Sciatic nerve (tissue), 2 donors: ENCODE measurements around the gene OBSL1. TPM values are rescaled to one million over a fixed set of nuclear protein-coding genes. Genes with fewer than 3 reads are reported as not detected.

Source experiments
- ATAC-seq: fragments of 200-7000 bp; cut with Tn5 transposase; one replicate; pipeline ENCODE4 v1.9.1; 2020; ENCODE audit warnings: mild to moderate bottlenecking, moderate library complexity
- DNase-seq: peaks from one replicate; pipeline ENCODE4 v3.0.0-alpha.2; 2020; ENCODE audit warnings: low spot score
- intact Hi-C: fragments of 100-400 bp; cut with DNase I; formaldehyde crosslinking; loops from one replicate; pipeline ENCODE4 v1.14.2; 2022
- microRNA-seq: library from miRNA; unstranded; fragments of <30 nt; microRNA quantifications from one replicate; pipeline ENCODE4 v1.2.0, GENCODE V29; 2020
- total RNA-seq: library from RNA; stranded (reverse); fragmentation: NEBNext Ultra II Directional; extraction: Animal tissue kit (Norgen Biotek cat#: 25700); gene quantifications from one replicate; pipeline ENCODE4 v1.2.1, GENCODE V29; 2021
- donor health status: DM: no; HTN: no; CAD: no.
- donor health status: DM: no; HTN: no; CAD: no.

Gene OBSL1
- total RNA-seq, 1 donor from 2014 or later, result 85.2 TPM

DNA sequence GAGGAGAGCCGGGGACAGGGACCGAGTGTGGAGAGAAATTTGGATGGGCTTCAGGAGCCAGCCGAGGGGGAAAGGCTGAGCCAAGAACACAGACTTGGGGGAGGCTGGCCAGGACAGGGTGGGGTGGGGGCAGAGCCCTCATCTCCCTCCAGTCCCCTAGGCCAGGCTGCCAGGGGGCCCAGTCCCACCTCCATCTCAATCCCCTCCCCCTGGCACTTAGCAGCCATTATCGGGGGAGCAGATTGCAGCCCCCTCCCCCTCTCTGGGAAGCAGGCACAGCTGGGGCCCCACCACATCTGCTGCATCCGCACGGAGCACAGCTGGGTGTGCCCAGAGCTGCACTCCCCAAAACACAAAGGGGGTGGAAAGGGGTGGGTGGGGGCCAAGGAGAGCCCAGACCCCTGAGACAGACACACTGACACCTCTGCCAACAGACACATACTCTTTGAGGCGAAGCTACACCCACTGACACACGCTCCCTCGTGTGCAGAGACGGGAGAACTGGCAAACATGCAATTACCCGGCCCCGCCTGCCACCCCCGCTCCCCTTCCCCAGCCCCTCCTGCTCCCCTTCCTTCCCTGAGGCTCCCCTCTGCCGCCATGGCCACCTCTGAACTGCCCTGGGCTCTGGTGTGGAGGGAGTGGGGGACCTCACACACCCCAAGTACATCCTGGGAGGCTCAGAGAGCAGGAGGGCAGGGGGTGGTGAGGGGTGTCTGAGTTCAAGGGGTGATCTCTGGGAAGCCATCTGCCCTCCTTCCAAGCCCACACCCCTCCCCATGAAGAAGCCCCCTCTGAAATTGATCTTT lies 62.2 kb downstream of the OBSL1 start:
- DNase-seq (no peak), ATAC-seq (peak; percentile 30)
- intact Hi-C loops, result no loop called here

DNA sequence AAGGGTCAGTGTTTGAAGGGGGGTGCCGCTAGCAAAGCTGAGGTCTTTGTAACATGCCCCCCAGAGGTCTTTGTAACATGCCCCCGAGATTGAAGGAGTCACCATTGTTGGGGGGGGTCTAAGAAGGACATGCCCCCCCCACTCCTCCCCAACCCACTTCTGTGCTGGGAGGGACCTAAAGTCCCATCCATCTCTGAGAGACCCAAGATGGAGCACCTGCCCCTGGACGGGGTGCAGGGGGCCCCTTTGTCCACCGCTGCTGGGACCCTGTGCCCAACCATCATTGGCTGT lies 63.0 kb downstream of the OBSL1 start:
- intact Hi-C loops, result no loop called here
- DNase-seq (no peak), ATAC-seq (no peak)

DNA sequence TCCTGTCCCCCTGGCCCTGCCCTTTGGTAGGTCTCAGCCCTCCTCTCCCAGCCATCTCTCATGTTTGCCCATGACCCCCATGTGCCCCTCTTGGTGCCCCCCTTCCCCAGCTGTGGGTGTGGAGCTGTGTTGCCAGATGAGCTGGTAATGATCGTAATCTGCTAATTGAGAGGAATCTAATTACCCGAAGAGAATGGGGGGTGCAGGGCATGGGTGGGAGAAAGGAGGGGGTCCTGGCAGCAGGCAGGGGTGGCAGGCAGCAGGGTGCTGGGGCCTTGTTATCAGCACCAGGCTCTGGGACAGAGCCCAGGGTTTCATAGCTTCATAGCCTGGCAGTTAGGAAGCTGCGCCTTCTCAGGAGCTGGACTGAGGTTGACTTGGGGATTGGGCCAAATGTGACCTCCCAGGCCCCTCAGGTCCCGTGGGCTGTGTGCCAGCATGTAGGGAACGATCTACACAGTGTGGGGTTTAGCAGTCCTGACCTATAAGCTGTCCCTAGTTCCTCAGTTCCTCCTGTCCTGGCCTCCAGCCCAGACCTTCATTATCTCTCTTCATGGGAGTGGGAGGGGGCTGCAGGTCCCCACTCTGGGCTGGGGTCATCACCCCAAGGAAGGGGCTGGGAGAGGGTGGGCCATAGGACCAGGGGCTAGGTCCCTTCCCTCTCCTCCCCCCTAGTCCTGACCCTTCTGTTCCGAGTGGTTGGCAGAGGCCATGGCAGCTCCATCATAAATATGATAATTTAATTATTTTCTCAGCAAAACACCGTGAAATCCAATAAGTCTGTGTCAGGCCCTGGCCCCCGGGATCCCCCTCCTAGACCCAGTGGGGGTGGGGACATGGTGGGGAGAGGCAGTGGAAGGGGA lies 63.5 kb downstream of the OBSL1 start:
- no peak for DNase-seq
- ATAC-seq, result no peak
- intact Hi-C loops, result no loop called here

DNA sequence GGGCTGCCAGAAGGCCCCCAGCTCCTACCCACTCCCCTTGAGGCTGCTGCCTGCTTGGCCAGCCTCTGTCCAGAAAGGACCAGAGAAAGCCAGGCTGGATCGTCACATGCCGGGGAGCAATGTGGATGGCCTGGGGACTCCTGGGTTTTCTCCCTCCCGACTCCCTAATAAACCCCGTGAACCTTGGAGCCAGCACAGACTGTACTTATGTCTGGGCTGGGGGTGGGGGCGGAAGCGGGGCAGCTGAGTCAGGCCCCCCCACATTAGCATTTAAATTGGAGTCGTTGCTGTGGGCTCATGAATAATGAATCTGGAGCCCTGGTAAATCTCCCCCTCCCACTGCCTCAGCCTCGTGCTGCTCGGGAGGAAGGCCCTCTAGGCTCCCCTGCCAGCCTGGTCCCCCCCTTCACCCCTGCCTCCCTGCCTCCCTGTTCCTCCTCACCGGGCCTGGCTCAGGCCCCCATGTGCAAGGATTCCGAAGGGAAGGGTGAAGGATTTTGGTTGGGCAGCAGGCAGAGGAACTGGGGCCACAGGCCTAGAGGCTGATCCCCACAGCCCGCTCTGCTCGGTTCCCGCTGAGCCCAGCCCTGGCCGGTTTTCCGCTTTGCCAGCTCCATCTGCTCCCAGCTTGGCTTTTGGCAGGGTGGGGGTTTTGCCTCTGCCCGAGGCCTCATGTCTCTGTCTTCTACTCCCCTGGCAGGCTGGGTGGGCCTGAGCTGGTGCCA lies 64.4 kb downstream of the OBSL1 start:
- DNase-seq (no peak), ATAC-seq (no peak)
- intact Hi-C loops, result no loop called here

DNA sequence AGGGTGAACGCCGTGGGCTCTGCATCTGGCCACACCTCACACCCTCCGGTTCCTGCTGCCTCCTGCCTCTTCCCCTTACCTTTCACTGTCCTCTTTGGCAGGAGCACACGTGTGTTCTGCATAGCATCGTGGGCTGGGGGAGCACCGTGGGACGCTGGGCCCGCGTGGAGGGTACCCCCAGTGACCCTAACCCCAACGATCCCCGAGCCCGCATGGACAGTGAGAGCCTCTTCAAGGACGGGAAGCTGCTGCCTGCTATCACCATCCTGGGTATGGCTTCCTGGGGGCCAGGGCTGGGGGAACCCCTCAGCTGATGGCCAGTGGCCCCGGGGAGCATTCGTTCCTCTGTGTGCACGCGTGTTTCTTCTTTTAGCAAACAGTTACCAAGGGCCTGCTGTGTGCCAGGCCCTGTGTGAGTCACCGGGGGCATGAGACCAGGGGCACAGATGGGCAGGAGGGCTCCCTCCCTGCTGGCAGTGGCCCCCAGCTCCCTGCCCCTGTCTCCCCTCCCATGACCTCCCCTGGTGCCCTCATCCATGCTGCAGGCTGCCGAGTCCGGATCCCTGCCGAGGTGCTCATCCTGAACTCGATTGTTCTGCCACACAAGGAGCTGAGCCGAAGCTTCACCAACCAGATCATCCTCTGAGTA lies 65.1 kb downstream of the OBSL1 start:
- ATAC-seq, result no peak
- intact Hi-C loops, result no loop called here
- DNase-seq, result no peak

DNA sequence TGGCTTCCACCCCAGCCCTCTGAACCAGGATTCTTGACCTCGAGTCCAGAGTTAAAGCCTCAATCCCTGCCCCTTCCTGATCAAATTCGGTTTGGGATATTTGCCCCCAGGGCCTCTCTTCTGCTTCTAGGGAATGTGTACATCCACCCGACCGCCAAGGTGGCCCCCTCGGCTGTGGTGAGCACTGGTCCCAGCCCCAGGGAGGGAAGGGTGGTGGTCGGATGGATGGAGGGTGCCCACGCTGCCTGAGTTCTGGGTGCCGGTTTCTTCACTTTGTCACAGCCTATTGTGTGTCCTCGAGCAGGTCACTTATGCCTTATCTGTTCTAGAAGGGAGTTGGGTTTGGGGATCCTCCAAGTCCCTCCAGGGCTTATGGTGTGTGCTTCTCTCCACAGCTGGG lies 65.8 kb downstream of the OBSL1 start:
- intact Hi-C loops, result no loop called here
- DNase-seq (no peak), ATAC-seq (no peak)

DNA sequence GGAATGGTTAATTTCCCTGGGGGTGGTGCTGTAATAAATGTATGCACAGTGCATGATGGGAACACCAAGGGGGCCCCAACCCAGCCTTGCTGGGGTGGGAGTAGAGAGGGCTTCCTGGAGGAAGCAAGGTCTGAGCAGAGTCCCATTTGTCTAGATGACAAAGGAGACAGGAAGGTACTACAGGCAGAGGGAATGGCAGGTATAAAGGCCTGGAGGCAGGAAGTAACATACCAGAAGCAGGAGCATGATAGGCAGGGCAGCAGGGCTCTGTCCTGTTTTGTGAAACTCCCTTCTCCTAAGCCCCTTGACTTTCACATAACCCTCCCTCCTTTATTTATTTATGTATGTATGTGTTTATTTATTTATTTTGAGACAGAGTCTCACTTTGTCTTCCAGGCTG lies 68.7 kb downstream of the OBSL1 start:
- intact Hi-C loops, result no loop called here
- ATAC-seq (no peak), DNase-seq (no peak)

DNA sequence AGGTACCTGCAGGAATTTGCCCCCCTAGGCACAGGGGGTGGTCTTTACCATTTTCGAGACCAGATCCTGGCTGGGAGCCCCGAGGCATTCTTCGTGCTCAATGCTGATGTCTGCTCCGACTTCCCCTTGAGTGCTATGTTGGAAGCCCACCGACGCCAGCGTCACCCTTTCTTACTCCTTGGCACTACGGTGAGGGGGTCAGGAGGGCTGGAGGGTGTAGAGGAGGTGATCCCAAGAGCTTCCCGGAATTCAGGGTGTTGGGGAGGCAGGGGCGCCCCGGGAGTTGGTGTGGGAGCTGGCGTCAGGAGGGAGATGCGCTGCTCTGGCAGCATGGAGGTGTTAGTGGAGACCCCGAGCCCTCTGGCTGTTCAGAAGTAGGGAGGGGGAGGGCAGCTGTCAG lies 69.5 kb downstream of the OBSL1 start:
- DNase-seq (no peak), ATAC-seq (no peak)
- intact Hi-C loops, result no loop called here

Small RNA genes lying within 50 kb of the gene (microRNA-seq; reads per million reads assigned to microRNA genes)
- gene MIR3132, result 1.1 reads per million

Other genes starting within 250 kb of the OBSL1 start
- gene RESP18, start 238.8 kb downstream of the OBSL1 start, total RNA-seq, result not detected
- gene DNPEP, start 183.6 kb downstream of the OBSL1 start, total RNA-seq, result 41.8 TPM
- gene DES, start 153.2 kb downstream of the OBSL1 start, total RNA-seq, result 1.4 TPM
- 7.2 TPM for gene SPEG, start 136.7 kb downstream of the OBSL1 start, total RNA-seq
- 25.9 TPM for gene GMPPA, start 72.6 kb downstream of the OBSL1 start, total RNA-seq
- 0.31 TPM for gene ASIC4, start 57.1 kb downstream of the OBSL1 start, total RNA-seq
- 33.4 TPM for gene CHPF, start 27.7 kb downstream of the OBSL1 start, total RNA-seq
- 2.1 TPM for gene TMEM198, start 27.5 kb downstream of the OBSL1 start, total RNA-seq
- gene INHA, start 771 bp upstream of the OBSL1 start, total RNA-seq, result 0.53 TPM
- gene STK11IP, start 26.3 kb upstream of the OBSL1 start, total RNA-seq, result 58.5 TPM
- gene SLC4A3, start 56.1 kb upstream of the OBSL1 start, total RNA-seq, result 6.7 TPM